HG02571 (cell line): ENCODE measurements around the gene NIM1K.
"Not testable (repeated sequence)": the region's sequence is repeated elsewhere in the genome, so short reads cannot be mapped to it uniquely, and the experiment has no call there.

ENCODE experiments used
- ATAC-seq: cut with Tn5 transposase; IDR thresholded peaks from one replicate; pipeline ENCODE4 v1.9.1; 2021; ENCODE audit warnings: mild to moderate bottlenecking, moderate library complexity; ENCODE audit not compliant: unreplicated experiment

Gene NIM1K

DNA sequence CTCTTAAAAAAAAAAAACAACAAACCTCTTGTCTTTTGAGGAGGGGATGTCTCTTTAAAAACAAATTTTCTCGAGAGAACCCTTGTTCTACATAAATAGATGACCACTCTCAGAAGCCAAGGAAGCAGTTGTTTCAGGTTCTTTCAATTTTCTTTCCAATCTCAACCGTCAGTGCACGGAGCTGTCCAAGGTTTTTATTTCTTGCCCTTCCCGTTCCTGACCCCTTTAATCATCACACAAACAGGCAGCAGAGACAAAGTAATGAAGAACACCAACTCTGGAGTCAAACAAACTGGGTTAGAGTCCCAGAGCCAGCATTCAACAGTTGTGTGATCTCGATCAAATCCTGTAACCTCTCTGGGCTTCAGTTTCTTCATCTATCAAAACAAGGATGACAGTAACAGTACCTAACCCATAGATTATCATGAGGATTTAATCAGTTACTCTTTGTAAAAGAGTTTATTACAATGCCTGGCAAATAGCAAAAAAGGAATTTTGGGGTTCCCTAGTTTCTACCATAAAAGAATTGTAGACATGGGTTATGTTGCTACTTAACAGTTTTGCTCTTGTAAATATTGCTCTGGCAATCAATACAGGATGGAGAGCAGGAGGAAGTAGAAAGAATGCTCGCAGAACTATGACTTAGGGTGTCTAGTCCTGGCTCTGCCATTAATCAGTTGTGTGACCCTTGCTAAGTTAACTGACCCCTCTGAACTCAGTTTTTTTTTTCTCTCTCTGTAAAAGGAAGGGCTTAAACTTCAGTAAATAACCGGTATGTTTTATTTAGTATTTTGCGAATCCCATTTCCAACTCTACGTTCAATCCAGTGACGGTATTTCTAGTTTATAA is 1.0 kb upstream of the NIM1K start:
- ATAC-seq = no peak

GRCh38 chr5:43192558-43193180 is 644 bp downstream of the NIM1K start:
- ATAC-seq = peak; percentile 37

DNA sequence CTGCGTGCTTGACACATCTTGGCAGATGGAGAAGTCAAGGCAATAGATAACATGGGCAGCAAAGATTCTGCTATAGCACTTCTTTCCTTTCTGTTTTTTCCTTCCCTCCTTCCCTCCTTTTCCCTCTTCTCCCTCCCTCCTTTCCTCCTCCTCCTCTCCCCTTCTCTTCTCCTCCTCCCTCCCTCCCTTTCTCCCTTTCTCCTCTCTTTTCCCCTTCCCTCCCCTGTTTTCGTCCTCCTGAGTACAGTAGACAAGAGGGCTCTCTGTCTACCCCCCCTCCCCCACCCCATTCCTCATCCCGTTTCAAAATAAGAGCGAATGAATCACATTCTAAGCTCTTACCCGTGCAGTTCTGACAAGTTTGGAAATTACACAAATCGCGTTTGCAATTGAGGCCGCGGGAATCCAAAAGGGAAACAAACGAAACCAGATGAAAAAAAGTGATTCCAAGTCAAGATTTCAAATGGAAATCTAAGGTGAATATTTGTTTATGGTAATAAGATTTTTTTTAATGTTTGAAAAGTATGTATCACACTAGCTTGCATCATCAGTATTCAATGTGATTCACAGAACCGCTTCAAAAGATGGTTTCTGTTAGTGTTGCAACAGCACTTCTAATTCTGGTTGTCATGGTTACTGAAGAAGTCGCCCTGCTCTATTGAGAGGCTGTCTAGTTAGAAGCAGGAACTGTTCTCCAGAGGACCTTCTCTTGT is 1.3 kb downstream of the NIM1K start:
- ATAC-seq = no peak

GRCh38 chr5:43193894-43194265 is 1.9 kb downstream of the NIM1K start:
- ATAC-seq = no peak

GRCh38 chr5:43195670-43196265 is 3.7 kb downstream of the NIM1K start:
- ATAC-seq = no peak

DNA sequence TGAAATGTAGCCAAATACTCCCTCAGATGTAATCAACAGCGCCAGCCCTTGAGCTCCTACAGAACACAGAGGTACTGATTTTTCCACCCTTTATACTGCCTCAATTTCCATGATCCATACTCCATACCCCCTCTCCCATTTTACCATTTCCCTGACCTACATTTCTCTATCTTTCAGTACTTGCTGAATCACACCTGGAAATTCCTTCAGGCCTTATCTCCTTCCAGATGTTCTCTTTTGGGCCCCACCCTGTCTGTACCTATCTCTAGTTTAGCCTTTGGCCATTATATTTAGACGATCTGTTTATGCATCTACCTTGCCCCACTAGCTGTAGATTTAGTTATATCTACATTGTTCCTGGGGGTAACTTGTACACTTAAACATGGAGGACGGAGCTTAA is 5.5 kb downstream of the NIM1K start:
- no peak for ATAC-seq

DNA sequence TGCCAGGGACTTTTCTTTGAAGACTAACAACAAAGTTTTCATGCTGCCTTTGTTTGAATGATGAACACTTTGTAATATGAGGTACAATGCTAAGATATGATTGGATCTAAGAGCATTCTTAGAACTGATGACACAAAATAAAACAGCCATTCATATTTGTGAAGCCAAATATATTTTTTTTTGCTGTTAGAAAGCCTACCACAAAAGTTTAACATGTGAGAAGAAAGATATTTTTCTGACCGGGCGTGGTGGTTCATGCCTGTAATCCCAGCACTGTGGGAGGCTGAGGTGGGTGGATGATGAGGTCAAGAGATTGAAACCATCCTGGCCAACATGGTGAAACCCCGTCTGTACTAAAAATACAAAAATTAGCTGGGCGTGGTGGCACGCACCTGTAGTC is 9.4 kb downstream of the NIM1K start:
- not testable (repeated sequence) for ATAC-seq

GRCh38 chr5:43202380-43202779 is 10.4 kb downstream of the NIM1K start:
- no peak for ATAC-seq

- no peak for ATAC-seq
Observed at GRCh38 chr5:43203373-43203772, 11.3 kb downstream of the NIM1K start.

DNA sequence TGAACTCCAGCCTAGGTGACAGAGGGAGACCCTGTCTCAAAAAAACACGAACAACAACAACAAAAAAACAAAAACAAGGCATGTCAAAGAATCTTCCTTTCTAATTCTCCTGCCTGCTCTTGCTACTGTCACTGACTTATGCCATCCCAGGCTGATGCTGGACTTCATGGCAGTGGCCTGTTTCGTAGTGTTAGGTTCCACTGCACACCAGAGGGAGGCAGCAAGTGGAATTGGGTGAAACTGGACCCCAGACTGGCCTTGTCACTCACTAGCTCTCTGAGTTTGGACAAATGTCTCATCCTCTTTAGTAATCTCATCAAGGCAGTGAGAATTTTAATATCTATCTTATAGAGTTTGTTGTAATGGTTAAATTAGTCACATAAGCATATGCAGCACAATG is 12.9 kb downstream of the NIM1K start:
- ATAC-seq = no peak

DNA sequence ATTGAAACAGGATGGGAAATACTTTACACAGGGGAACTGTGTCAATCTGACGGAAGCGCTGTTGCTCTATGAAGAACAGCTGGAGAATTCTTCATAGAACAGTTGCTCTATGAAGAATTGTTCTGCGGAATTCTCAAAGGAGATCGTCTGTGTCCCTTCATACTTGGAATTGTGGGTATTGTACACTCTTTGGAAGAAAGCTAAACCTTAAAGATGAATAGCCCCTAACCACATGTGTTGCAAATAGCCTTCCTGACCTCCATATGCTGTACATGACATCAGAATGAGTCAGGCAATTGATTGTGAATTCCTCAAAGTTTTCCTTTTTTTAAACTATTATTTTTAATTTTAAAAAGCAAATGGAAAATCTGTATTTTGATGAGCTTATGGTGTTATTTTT is 15.6 kb downstream of the NIM1K start:
- no peak for ATAC-seq

- ATAC-seq = no peak
Observed at GRCh38 chr5:43208658-43209057, 16.6 kb downstream of the NIM1K start.

DNA sequence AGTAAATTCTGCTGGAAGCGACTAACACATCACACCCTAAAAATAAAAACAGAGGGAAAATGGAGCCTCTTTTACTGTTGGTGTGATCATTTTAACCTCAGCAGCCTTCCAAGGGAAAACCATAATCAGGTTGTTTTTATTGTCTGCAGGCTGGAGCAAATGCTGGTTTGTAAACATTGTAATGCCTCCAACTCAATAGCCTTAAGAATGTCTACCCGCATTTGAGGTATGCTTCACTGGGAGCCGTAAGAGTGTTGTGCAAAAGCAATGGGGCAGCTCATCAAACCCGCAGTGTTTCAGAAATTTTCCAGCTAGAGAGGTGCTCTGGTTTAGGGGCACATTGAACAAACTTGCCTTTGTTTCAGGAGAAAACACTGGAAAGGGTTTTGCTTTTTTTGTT is 17.0 kb downstream of the NIM1K start:
- ATAC-seq = no peak

- no peak for ATAC-seq
Observed at GRCh38 chr5:43209833-43210232, 17.8 kb downstream of the NIM1K start.

GRCh38 chr5:43210570-43210969 is 18.5 kb downstream of the NIM1K start:
- no peak for ATAC-seq

DNA sequence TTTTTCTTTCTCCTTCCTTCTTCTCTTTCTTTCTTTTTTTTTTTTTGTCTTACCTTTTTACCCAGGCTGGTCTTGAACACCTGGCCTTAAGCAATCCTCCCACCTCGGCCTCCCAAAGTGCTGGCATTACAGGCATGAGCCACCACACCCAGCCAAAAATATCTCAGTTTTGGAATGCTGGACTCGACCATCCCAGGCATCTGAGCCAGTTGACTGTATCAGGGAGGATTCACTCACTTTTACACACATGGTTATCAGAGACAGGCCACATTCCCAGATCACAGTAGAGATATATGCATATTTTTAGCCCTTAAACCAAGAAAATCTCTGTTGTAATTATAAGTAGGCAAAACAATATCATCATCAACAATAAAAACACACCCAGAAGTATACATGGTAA is 21.9 kb downstream of the NIM1K start:
- no peak for ATAC-seq

DNA sequence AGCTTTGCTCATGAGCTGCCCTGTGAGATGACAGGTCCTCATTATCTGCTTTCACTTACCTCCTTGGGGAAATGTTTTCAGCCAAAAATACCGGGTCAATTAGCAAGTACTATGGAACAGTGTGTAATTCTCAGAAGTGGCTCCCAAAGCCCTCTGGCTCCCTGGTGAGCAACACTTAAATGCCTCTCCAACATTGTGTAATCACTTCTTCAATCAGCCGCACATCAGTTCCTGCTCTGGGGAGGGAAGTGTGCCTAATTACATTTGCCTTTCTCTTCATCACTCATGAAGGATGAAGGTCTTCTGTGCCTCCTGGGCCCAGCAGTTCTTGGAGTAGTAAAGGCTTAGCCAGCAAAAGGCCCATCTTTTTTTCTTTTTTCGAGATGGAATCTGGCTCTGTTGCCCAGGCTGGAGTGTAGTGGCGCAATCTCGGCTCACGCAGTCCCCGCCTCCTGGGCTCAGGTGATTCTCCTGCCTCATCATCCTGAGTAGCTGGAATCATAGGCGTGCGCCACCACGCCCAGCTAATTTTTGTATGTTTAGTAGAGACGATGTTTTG is 23.1 kb downstream of the NIM1K start:
- no peak for ATAC-seq

DNA sequence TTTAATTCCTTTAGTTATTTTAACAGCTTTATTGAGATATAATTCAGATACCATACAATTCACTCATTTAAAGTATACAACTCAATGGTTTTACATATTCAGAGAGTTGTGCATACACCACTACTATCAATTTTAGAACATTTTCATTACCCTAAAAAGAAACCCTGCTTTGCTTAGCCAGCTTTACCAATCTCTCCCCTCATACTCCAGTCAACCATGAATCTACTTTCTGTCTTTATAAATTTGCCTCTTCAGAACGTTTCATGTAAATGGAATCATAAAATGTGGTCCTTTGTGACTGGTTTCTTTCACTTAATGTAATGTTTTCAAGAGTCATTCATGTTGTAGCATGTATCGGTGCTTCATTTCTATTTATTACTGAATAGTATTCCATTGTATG is 24.9 kb downstream of the NIM1K start:
- no peak for ATAC-seq

- no peak for ATAC-seq
Observed at GRCh38 chr5:43219120-43219519, 27.1 kb downstream of the NIM1K start.

DNA sequence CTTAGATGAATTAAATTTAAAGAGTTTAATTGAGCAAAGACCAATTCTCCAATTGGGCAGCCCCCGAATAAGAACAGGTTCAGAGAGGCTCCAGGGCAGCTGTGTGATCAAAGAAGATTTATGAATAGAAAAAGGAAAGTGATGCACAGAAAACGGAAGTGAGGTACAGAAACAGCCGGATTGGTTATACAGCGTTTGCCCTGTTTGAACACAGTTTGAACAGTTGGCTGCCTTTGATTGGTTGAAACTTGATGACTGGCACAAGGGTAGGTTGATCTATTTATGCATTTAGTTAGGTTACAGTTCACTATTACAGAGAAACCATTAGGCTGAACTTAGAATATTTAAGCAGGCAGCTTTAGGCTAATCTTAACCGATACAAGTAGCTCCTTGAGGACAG is 29.5 kb downstream of the NIM1K start:
- no peak for ATAC-seq

DNA sequence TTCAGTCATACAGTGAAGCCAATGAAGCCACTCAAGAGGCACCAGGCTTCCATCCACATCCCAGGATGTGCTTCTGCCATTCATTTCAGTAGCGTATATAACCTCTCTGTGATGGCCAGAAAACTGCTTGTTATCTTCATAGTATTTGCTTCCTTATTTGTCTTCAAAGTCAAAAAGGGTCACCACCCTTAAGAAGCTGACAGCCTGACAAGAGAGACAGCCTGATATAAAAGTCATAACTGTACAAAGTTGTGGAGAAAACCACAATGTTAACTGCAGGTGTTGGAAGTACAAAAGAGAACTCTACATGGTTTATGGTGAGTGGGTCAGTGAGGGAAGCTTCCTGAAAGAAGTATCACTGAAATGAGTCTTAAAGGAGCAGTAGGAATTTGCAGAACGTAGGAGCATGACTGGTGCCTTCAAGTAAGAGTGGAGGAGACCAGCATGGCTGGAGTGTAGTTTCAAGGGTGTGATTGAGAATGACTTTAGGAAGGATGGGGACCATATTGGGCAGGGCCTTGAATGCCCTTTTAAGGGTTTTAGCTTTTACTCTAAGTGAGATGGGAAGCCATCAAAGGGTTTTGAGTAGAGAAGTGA is 33.7 kb downstream of the NIM1K start:
- ATAC-seq = no peak
